GM19397 (cell line): ENCODE results near the gene CACNA1C.
"Not testable (repeated sequence)": the region's sequence is repeated elsewhere in the genome, so short reads cannot be mapped to it uniquely, and the experiment has no call there.

Source experiments
- ATAC-seq: cut with Tn5 transposase; IDR thresholded peaks from one replicate; pipeline ENCODE4 v1.9.1; 2021; ENCODE audit warnings: mild to moderate bottlenecking, moderate library complexity; ENCODE audit not compliant: unreplicated experiment

The CACNA1C gene

DNA sequence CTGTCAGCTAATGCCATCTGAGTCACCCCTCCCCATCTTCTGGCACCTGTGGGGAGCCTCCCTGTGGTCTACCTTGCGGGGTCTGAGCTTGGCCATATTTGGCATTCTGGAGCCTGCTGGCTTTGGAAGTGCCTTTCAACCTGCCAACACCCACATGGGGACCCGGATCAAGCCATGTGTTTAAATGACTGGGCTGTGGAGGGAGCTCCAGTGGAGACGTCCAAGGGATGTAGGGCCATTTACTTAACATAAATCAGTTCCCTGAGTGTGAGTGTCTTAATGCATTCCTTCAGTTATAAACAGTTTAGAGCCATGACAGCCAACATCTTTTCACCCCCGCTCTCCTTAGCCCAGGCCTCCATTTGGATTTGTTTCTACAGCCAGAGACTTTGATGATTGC lies 22.0 kb downstream of the CACNA1C start:
- no peak for ATAC-seq

DNA sequence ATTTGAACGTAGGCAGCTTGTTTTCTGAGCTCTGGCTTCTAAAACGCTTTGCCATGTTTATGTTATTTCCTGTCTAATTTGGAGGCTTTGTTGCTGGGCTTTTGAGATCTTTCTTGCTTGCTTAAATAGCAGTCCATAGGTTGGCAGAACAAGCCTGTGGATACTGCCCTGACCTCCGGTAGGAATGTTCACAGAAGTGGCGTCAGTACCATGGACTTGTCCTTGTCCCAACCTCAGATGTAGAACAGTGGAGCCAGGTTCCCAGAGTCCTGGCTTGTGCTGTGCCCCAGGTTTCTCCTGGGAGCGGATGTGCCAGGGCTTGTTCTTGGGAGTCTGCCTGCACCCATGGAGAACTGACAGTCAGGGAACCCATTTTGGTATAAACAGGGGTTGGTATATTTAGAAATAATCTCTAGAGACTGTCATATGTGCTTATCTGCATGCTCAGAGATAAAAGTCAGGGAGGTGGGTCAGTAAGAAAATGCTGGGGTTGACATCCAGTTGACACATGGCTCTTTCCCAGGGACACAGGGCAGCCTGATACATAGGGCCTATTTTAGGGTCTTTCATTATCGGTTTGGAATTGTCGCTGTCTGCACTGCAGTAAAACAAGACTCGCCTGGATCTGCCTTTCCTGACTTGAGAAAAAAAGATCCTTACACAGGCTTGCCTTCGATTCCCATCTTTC lies 22.9 kb downstream of the CACNA1C start:
- no peak for ATAC-seq

DNA sequence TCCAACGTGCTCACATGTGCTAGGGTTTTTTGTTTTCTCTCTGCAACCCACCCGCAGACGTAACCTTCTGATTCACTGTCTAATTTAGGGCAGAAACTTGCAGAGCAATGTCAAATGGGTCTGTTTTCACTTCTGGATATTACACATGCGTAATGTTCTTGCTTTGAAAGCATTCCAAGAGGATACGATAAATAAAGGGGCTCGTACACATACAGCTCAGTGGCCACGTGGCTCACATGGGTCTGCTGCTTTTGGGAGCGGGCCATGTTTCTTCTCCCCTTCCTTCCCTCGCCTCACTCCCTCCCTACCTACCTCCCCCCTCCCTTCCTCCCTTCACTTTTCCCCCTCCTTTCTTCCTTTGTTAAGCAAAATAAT lies 23.4 kb downstream of the CACNA1C start:
- ATAC-seq = no peak

DNA sequence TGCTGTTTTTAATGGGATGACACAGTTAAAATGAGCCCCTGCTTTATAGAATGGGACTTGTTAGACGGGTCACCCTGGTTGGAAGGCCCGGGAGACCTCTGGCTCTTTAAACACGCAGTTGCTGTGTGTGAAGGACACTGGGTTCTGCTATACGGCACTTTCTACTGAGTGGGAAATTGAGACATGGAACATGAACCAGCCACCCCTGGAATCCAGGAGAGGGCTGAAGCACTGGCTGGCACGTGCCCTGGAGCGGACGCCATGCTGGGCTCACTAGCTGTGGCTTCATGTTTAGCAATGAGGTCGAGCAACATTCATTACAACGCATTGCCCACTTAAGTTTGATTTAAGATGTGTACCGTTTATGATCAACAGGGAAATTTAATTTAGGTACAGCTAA lies 23.9 kb downstream of the CACNA1C start:
- ATAC-seq = no peak

DNA sequence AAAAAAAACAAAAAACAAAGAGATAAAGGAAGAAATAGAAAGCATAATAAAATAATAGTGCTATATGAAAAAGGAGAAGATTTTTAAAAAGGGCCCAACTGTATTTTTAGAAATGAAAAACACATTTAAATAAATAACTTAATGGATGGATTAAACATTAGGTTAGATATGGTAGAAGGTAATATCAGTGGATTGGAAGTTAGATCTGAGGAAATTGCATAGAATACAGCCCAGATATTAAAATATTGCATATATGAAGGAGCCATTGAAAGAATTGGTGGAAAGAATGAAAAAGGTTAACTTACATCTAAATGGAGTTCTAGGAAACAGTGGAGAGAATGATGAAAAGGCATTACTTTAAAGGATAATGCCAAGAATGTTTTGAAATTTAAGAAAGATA lies 27.8 kb downstream of the CACNA1C start:
- ATAC-seq = no peak

DNA sequence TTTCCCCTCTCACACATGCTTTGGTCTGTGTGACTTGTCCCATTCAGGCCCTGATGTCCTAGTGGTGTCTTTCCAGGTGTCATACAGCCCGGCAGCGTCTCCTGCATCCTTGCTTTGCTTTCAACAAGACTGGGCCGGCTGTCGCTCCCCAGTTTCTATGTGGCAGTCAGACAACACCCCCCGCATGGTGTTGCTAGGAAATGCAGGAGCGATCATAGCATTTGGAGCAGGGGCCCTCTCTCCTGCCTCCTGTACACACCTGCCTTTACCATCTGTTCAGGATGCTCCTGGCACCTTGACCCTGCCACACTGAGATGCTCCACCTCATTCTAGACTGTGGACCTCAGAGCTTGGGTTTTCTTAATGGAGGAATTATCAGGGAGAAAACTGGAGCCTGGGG lies 29.5 kb downstream of the CACNA1C start:
- ATAC-seq = no peak

DNA sequence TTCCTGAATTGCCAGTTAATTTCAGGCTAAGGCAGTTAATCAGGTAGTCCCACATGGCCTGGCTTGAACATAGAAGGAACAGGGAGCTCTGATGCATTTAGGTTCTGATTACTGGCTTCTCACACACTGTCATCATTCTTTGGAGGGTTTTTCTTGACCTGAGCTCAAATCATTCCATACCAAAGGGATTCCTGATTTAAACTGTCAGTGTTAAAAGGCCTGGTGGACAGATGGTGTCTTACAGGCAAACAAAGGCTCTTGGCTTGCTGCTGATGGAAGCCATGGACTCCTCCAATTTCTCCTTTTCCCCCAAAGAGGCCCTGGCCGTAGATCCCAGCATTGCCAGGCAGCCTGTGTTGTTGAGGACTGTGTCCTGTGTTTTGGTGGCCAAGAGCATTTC lies 30.2 kb downstream of the CACNA1C start:
- no peak for ATAC-seq

DNA sequence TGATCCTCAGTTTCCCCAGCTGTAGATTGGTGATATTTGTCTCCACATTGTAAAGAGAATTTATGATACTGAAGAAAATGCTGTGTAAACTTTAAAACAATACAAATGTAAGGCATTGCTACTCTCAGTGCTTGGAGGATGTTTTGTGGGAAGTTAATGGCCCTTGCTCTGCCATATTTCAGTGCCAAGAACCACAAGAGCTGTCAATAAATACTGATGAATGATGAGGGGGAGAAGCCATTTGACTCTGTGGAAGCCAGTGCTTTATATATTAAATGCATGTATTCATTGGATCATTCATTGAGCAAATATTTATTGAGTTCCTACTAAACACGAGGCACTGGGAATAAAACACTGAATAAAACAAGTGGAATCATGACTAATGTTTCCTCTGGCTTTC lies 30.8 kb downstream of the CACNA1C start:
- ATAC-seq = no peak

DNA sequence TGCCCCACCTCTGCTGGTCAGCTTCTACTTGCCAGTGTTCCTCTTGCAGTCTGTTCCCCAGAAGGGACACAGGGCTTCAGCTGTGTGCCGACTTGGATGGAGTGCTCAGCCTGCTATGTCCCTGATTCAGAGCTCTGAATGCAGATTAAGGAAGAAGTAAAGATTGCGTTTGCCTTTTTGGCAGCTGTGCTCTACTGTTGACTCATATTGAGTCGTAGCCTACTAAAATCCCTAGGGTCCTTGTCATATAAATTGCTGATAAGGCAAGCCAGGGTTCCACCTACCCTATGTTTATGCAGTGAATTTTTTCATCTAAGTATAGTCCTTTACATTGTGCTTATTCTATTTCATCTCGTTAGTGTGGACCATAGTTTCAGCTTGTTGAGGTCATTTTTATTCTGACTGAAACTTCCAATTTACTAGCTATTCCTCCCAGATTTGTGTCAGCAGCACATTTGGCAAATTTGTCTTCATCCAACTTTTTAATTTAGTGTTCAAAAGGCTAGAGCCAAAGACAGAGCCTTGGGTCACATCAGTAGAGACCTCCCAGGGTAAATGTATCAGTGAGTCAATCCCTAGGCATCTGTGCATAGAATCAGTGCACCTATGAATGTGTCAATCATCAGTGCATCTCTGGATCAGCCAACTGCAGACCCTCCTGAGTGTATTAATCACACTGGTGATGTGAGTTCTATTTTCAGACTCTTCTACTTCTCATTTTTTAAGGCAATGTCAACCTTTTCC lies 31.9 kb downstream of the CACNA1C start:
- ATAC-seq = no peak

DNA sequence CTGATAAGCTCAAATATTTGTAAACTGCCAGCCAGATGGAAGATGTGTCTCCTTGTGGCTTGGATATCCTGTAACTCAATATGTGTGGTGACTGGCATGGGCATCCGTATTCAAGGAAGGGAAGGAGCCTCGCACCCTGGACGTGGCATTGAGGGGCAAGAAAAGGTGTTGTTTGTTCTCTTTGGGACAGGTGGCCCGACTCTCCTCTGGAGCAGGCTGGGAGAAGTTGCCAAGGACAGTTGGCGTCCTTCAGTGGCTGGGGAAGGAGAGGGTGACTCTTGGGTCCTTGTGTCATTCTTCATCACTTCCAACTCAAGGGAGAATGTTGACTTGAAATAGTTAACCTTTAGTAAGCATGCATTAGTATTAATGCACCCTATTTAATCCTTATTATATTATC lies 39.6 kb downstream of the CACNA1C start:
- no peak for ATAC-seq

DNA sequence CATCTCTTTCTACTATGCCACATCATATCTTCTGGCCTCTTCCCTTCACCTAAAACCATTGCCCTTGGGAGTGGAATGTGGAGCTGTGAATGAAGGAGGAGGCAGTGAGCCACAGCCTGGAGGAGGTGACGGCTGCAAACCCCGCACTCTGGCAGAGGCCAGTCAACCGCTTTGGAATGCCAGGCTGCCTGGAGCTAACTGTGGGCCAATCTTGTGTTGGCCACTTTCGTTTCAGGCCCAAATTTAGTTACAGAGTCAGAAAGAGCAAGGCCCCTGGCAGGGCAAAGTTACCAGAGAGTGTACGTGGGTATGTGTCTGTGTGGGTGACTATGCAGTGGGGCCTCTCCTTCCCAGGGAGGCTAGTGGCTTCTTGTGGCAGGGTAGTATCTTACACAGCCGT lies 40.1 kb downstream of the CACNA1C start:
- no peak for ATAC-seq

DNA sequence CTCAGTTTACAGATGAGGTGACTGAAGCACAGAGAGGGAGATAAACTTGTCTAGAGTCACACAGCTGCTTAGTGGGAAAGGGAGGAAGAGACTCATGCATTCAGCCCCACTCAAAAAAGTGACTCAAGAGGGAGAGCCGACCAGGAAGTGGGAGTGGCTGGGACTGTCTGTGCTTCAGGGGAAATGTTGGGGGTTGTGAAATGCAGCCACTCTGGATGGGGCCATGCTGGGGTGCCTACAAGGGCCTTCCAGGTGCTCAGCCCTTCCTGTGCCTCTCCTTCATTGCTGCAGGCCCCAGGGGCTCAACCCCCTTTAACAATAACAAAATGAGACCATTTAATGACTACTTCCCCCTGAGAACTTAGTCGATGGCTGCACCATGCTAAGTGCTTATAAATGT lies 41.8 kb downstream of the CACNA1C start:
- no peak for ATAC-seq

DNA sequence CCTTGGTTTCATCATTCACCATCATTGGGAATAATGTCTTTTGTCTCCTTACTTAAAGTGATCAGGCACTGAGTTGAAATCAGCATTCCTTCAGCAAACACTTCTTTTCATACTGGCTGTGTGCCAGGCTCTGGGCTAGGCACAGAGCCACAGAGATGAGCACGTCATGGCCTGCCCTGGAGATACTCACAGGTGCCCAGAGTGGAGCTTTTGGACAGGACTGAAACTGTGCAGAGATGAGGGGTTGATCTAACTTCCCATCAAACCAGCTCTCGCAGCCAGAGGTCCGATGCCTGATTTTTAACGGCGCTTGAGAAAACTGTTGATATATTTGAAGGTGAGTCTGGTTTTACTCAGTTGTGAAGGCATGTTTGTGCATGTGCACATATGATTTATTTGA lies 43.1 kb downstream of the CACNA1C start:
- no peak for ATAC-seq

DNA sequence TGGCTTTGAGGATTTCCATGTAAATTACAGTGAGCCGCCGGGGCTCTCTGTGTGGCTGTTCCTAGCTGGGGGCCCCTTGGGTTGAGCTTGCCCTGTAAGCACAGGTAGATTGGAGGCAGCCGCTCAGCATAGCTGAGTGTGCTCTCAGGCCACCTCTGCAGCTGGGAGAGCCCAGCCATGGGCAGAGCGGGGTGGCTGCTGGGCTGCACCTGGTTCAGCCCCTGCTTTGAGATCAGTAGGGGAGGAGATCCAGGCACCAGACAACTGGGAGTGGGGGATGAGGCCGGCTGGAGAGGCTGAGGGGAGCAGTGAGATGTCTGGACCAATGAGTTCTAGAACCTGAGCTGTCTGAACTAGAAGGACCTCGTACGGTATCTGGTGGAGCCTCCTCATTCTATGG lies 44.8 kb downstream of the CACNA1C start:
- no peak for ATAC-seq

DNA sequence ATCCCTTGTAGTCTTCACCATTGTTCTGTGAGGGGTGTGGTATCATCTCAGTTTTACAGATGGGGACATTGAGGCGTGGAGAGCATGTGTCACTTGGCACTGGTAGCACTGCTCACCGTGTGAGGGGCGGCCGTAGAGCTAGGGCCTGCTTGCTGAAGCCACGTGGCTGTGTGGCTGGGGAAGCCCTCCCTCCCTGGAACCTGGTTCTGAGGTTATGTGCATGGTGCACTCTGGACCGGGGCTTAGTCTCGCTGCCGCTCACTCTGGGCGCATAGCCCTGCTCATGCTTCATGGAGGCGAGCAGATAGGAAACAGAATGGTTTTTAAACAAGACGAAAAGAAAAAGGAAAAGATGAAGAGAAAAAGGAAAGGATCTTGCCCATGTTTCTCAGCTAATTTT lies 46.1 kb downstream of the CACNA1C start:
- ATAC-seq = no peak

DNA sequence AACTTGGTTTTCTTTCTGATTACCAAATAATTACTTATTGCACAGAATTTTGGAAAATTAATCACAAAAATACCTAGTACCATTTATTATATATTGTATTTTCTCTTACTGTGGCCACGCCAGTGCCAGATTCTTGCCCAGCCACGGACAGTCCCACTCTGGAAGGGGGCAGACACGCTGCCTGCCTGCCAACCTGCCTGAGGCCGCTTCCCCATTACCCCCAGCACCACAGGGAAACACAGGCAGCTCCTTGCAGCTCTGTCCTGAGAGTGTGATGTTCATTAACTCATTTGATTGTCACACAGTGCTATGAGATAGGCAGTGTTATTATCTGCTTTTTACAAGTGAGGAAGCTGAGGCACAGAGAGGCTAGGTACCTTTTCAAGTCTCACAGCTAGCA lies 46.8 kb downstream of the CACNA1C start:
- ATAC-seq = no peak

DNA sequence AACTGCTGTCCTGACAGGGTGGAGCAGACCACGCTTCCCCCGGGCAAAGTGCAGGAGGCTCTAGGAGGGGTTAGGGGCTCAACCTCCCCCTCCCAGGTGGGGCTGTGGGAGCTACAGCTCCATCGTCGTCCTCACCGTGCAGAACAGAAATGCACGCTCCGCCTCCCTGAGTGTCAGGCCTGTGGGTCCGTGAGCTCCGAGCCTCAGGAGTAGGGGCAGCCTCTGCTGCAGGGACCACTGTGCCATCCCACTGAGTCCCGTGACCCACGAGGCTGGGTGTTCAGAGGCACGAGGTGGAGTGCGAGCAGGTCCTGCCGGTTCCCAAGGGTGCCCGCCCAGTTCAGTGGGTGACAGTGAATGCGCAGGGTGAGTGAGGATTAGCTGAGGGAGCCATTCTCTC lies 48.6 kb downstream of the CACNA1C start:
- no peak for ATAC-seq

DNA sequence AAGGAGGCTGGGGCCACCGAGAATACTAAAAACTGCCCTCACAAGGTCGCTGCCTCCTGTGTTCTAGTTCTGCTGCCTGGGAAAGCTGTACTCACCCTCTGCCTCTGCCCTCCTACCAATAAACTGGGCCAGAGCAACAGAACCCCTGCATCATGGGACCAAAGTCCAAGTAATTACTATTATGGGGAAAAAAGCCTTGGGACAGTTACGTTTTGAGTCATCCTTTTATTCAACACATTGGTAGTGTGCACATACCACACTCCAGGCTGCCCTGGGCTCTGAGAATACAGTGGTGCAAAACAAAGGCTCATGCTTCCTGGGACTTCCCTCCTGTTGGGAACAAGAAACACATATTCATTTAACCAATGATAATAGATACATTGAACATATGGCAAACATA lies 49.0 kb downstream of the CACNA1C start:
- ATAC-seq = no peak

DNA sequence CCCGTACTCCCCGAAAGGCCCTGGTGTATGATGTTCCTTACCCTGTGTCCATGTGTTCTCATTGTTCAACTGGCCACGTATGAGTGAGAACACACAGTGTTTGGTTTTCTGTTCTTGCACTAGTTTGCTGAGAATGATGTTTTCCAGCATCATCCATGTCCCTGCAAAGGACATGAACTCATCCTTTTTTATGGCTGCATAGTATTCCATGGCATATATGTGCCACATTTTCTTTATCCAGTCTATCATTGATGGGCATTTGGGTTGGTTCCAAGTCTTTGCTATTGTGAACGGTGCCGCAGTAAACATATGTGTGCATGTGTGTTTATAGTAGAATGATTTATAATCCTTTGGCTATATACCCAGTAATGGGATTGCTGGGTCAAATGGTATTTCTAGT lies 49.9 kb downstream of the CACNA1C start:
- not testable (repeated sequence) for ATAC-seq

DNA sequence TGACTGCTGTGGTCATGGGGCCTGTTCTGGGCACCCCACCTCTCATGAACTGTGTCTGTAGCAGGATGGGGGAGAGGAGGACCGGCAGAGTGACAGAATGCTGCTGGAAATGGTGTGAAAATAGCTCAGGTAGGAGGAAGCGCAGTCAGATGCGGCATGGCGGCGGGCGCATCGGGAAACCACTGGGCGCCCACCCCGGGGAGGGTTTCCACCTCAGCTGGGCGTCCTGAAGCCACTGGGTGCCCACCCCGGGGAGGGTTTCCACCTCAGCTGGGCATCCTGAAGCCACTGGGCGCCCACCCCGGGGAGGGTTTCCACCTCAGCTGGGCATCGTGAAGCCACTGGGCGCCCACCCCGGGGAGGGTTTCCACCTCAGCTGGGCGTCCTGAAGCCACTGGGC lies 52.6 kb downstream of the CACNA1C start:
- ATAC-seq = not testable (repeated sequence)

DNA sequence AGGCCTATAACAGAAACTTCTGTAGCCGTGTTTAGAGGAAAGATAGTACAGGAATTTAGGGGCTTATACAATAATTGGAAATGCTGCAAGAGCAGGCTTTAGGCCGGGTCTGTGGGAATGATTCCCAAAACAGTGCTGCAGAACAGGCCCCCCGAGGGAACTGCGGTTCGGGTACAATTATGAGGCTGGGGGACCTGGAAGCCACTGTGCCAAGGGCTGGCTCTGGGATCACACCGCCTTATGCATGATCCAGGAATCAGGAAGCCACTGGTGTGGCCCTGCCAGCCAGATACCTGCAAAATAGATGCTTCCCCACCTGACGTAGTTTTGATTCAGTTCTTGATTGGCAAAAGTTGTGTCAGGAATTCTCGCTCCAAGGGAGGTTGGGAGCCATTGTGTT lies 55.4 kb downstream of the CACNA1C start:
- no peak for ATAC-seq

DNA sequence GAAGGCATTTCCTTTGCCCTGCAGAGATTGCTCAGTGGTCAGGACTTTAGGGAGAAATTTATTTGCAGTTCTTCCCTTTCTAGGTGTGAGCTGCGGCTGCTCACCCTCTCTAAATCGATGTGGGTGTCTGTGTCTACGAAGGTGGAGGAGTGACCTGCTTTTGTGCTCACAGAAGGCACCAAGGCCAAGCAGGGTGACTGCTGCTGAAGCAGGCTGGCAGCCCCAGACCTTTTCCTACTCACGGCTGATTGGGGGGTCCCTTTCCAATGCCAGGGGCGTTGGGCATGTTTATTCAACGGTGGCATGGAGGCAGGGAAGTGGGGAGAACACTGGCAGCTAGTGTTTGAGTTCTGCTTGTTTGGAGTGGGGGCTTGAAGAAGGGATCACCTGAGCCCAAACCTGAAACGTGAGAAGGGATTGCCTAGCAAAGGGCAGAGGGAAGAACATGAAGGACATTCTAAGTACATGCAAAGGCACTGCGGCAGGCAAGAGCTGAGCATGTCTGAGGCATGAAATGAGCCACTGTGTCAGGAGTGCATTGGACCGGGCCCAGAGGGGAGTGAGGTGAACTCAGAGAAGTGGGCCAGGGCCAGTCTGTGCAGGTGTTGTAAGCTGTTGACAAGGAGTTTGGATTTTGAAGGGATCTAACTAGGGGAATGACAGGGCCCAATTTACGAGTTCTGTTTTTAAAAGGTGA lies 56.3 kb downstream of the CACNA1C start:
- ATAC-seq = no peak
